ENCODE measurements around the gene LRRTM1. TPM values are rescaled to one million over a fixed set of nuclear protein-coding genes. Genes with fewer than 3 reads are reported as not detected.

LRRTM1 gene
- total RNA-seq = not detected in 2 replicates

GRCh38 chr2:80303909-80304837 lies at the start of gene LRRTM1:
LRRTM1 (minus strand) TSS chr2:80304752; CDS start chr2:80303819, 933 bp downstream.

